Activated B cell treated with CpG ODN at 0.5 μM for 24 hours (primary cell): ENCODE results near the gene DNAH2. TPM values are rescaled to one million over a fixed set of nuclear protein-coding genes. Genes with fewer than 3 reads are reported as not detected.
"Not testable (repeated sequence)": the region's sequence is repeated elsewhere in the genome, so short reads cannot be mapped to it uniquely, and the experiment has no call there.

Experiments
- ATAC-seq: fragments of 200-7000 bp; cut with Tn5 transposase; one replicate; pipeline ENCODE4 v1.10.0; 2021; ENCODE audit warnings: low read depth, mild to moderate bottlenecking, moderate library complexity
- CTCF ChIA-PET: fragments of 350-600 bp; sonication (Branson Sonifier 250); formaldehyde crosslinking; loops from one replicate; lab custom pipeline; 2021; ENCODE audit warnings: antibody characterized with exemption; lab: Charles Lee
- POLR2A ChIA-PET: fragments of 350-600 bp; sonication (Branson Sonifier 250); formaldehyde crosslinking; loops from one replicate; lab custom pipeline; 2021; ENCODE audit warnings: antibody characterized with exemption; lab: Charles Lee
- DNase-seq: peaks from one replicate; pipeline ENCODE4 v3.0.0; 2022
- H3K27ac Mint-ChIP-seq: one replicate; pipeline ENCODE4 v1.8.0; 2020; ENCODE audit warnings: mixed read lengths
- H3K27me3 Mint-ChIP-seq: one replicate; pipeline ENCODE4 v1.8.0; 2021; ENCODE audit warnings: mixed read lengths
- H3K36me3 Mint-ChIP-seq: one replicate; pipeline ENCODE4 v1.8.0; 2021; ENCODE audit warnings: low read depth, mixed read lengths
- H3K4me1 Mint-ChIP-seq: one replicate; pipeline ENCODE4 v1.8.0; 2021; ENCODE audit warnings: mixed read lengths
- H3K4me3 Mint-ChIP-seq: one replicate; pipeline ENCODE4 v1.8.0; 2020; ENCODE audit warnings: mild to moderate bottlenecking, mixed read lengths
- H3K9me3 Mint-ChIP-seq: one replicate; pipeline ENCODE4 v1.8.0; 2020; ENCODE audit warnings: mixed read lengths
- CTCF ChIP-seq: fragments of 200-600 bp; IDR thresholded peaks from one replicate; pipeline ENCODE4 v1.8.0; 2022; ENCODE audit warnings: antibody characterized with exemption, mild to moderate bottlenecking
- intact Hi-C: fragments of 100-400 bp; cut with micrococcal nuclease; formaldehyde crosslinking; loops from one replicate; pipeline ENCODE4 v1.15.1; 2024
- total RNA-seq: library from RNA; stranded (reverse); gene quantifications from 2 replicates; pipeline ENCODE4 v1.2.3, GENCODE V29; 2022

DNAH2 gene
- total RNA-seq, 1 donor from 2014 or later: not detected

- no peak for TF ChIP-seq CTCF
- Mint-ChIP-seq H3K27ac (no peak overlapping the region), H3K36me3 (peaks cover 23% of the 10 kb centered on the region), H3K4me1 (peaks cover 10% of the 10 kb centered on the region), H3K4me3 (no peak overlapping the region), H3K9me3 (no peaks in the 10 kb centered on the region), H3K27me3 (no peaks in the 10 kb centered on the region)
- ChIA-PET CTCF (interaction anchor here (1.2 to 7.2 kb wide), 2 partner anchors 132 to 199 kb away, joined by 3 to 77 read pairs; no protein-coding TSS in a partner anchor), POLR2A (no interaction called here)
- no peak for ATAC-seq
- DNase-seq: no peak
- intact Hi-C loops: loop anchor here (5.0 to 10.0 kb wide), 3 partner anchors 299 to 1206 kb away; partner anchors contain the start of genes C17orf100 and MED31
These were observed 140.9 kb downstream of the DNAH2 start for GRCh38 chr17:7858522-7858810.

- CTCF ChIA-PET: interaction anchor here (1.2 to 7.2 kb wide), 2 partner anchors 131 to 199 kb away, joined by 3 to 77 read pairs; no protein-coding TSS in a partner anchor
- DNase-seq (no peak), ATAC-seq (no peak)
- POLR2A ChIA-PET: interaction anchor here (0.6 kb wide), 1 partner anchor 59 kb away, joined by 5 read pairs; no protein-coding TSS in a partner anchor
- H3K27me3 Mint-ChIP-seq: no peaks in the 10 kb centered on the region
- H3K9me3 Mint-ChIP-seq: no peaks in the 10 kb centered on the region
- peaks cover 10% of the 10 kb centered on the region for H3K4me1 Mint-ChIP-seq
- peaks cover 19% of the 10 kb centered on the region for H3K36me3 Mint-ChIP-seq
- intact Hi-C loops: loop anchor here (5.0 to 10.0 kb wide), 3 partner anchors 298 to 1207 kb away; partner anchors contain the start of genes C17orf100 and MED31
- no peak for TF ChIP-seq CTCF
- H3K4me3 Mint-ChIP-seq: no peak overlapping the region
- H3K27ac Mint-ChIP-seq: no peak overlapping the region
These were observed 141.5 kb downstream of the DNAH2 start for GRCh38 chr17:7859028-7859427.

- DNase-seq (no peak), ATAC-seq (no peak)
- POLR2A ChIA-PET: interaction anchor here (0.6 to 0.7 kb wide), 4 partner anchors 41 to 360 kb away, joined by 3 to 8 read pairs (median 6); no protein-coding TSS in a partner anchor
- Mint-ChIP-seq H3K4me3 (no peak overlapping the region), H3K9me3 (no peaks in the 10 kb centered on the region), H3K36me3 (peaks cover 22% of the 10 kb centered on the region), H3K27ac (no peak overlapping the region), H3K4me1 (peaks cover 11% of the 10 kb centered on the region), H3K27me3 (no peaks in the 10 kb centered on the region)
- CTCF ChIA-PET: interaction anchor here (0.7 to 7.2 kb wide), 17 partner anchors 14 to 216 kb away, joined by 3 to 77 read pairs (median 5); partner anchors contain the start of genes KDM6B and RNF227
- peak; percentile 90 for TF ChIP-seq CTCF
- intact Hi-C loops: loop anchor here (1.0 kb wide), 5 partner anchors 24 to 194 kb away; no protein-coding TSS in a partner anchor
These were observed 145.3 kb downstream of the DNAH2 start for GRCh38 chr17:7862692-7863437.

- CTCF ChIA-PET: interaction anchor here (0.7 to 7.2 kb wide), 8 partner anchors 33 to 193 kb away, joined by 3 to 77 read pairs (median 6); partner anchors contain the start of gene RNF227
- intact Hi-C loops: not testable (repeated sequence)
These were observed 146.8 kb downstream of the DNAH2 start for GRCh38 chr17:7864384-7864783.

GRCh38 chr17:7864995-7865650, 147.6 kb downstream of the DNAH2 start:
- H3K27me3 Mint-ChIP-seq: no peaks in the 10 kb centered on the region
- ATAC-seq (no peak), DNase-seq (no peak)
- H3K36me3 Mint-ChIP-seq: peaks cover 18% of the 10 kb centered on the region
- POLR2A ChIA-PET: interaction anchor here (0.6 to 0.7 kb wide), 2 partner anchors 186 to 292 kb away, joined by 3 to 4 read pairs; no protein-coding TSS in a partner anchor
- no peak for TF ChIP-seq CTCF
- H3K27ac Mint-ChIP-seq: no peak overlapping the region
- intact Hi-C loops: no loop called here
- CTCF ChIA-PET: interaction anchor here (0.6 to 7.2 kb wide), 5 partner anchors 21 to 187 kb away, joined by 3 to 77 read pairs (median 3); no protein-coding TSS in a partner anchor
- H3K9me3 Mint-ChIP-seq: no peaks in the 10 kb centered on the region
- no peak overlapping the region for H3K4me3 Mint-ChIP-seq
- peaks cover 14% of the 10 kb centered on the region for H3K4me1 Mint-ChIP-seq

More at GRCh38 chr17:7864384-7864783, 146.8 kb downstream of the DNAH2 start:
- POLR2A ChIA-PET, H3K9me3 Mint-ChIP-seq, H3K27me3 Mint-ChIP-seq, H3K27ac Mint-ChIP-seq, ATAC-seq, DNase-seq, H3K4me3 Mint-ChIP-seq: not testable (repeated sequence)
- Mint-ChIP-seq H3K36me3 (peaks cover 23% of the 10 kb centered on the region), H3K4me1 (peaks cover 14% of the 10 kb centered on the region)
